HG03095 (cell line): ENCODE measurements around the gene FITM2.
"Not testable (repeated sequence)": the region's sequence is repeated elsewhere in the genome, so short reads cannot be mapped to it uniquely, and the experiment has no call there.

ENCODE experiments used
- ATAC-seq: cut with Tn5 transposase; IDR thresholded peaks from one replicate; pipeline ENCODE4 v1.9.1; 2021; ENCODE audit warnings: moderate library complexity; ENCODE audit not compliant: unreplicated experiment

FITM2 gene

GRCh38 chr20:44334306-44334705, 23.3 kb upstream of the FITM2 start:
- no peak for ATAC-seq

- no peak for ATAC-seq
Observed at GRCh38 chr20:44331201-44331600, 20.2 kb upstream of the FITM2 start.

GRCh38 chr20:44328428-44328827, 17.4 kb upstream of the FITM2 start:
- ATAC-seq, result no peak

- ATAC-seq, result not testable (repeated sequence)
Observed at GRCh38 chr20:44327748-44328147, 16.7 kb upstream of the FITM2 start.

GRCh38 chr20:44326391-44327159, 15.6 kb upstream of the FITM2 start:
- no peak for ATAC-seq

- ATAC-seq, result no peak
Observed at GRCh38 chr20:44324343-44324742, 13.3 kb upstream of the FITM2 start.

GRCh38 chr20:44319839-44320422, 8.9 kb upstream of the FITM2 start:
- no peak for ATAC-seq

GRCh38 chr20:44314870-44315269, 3.9 kb upstream of the FITM2 start:
- ATAC-seq, result no peak

GRCh38 chr20:44309763-44310663, 989 bp downstream of the FITM2 start:
- no peak for ATAC-seq

- ATAC-seq, result no peak
Observed at GRCh38 chr20:44306927-44307326, 4.1 kb downstream of the FITM2 start.

GRCh38 chr20:44304383-44304782, 6.6 kb downstream of the FITM2 start:
- no peak for ATAC-seq

- no peak for ATAC-seq
Observed at GRCh38 chr20:44302736-44303135, 8.3 kb downstream of the FITM2 start.

GRCh38 chr20:44302026-44302669, 8.9 kb downstream of the FITM2 start:
- ATAC-seq, result no peak

GRCh38 chr20:44301285-44301684, 9.7 kb downstream of the FITM2 start:
- ATAC-seq, result no peak

GRCh38 chr20:44299011-44299535, 11.9 kb downstream of the FITM2 start:
- ATAC-seq, result not testable (repeated sequence)

GRCh38 chr20:44297721-44298120, 13.3 kb downstream of the FITM2 start:
- no peak for ATAC-seq

- ATAC-seq, result no peak
Observed at GRCh38 chr20:44296011-44296410, 15.0 kb downstream of the FITM2 start.

- ATAC-seq, result no peak
Observed at GRCh38 chr20:44291754-44292153, 19.2 kb downstream of the FITM2 start.

GRCh38 chr20:44288252-44288651, 22.8 kb downstream of the FITM2 start:
- ATAC-seq, result no peak

GRCh38 chr20:44287272-44288097, 23.5 kb downstream of the FITM2 start:
- ATAC-seq, result no peak
